ENCODE results near the gene PLBD1. TPM values are rescaled to one million over a fixed set of nuclear protein-coding genes. Genes with fewer than 3 reads are reported as not detected.

PLBD1 gene
- total RNA-seq, 1 donor from 2014 or later, result 48.1 TPM

DNA sequence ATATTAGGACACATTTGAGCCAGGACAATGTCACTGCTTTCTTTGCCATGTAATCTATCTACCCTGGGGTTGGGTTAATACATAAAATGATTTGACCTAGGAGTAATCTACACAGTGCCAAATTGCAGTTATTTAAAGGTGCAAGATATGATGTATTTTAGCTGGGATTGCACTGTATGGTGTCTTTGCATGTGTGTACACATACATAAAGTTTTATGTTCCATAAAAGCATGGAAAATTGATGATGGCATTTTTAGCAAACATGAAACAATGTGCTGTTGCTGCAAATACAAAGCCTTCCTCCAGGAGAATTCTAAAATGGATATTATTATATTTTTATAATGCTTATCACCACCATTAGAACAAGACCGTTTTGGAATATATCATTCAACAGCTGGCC lies 24.0 kb upstream of the PLBD1 start:
- H3K27me3 Mint-ChIP-seq (ENCODE audit: low read depth), result no peaks in the 10 kb centered on the region
- TF ChIP-seq, protein P1, sequence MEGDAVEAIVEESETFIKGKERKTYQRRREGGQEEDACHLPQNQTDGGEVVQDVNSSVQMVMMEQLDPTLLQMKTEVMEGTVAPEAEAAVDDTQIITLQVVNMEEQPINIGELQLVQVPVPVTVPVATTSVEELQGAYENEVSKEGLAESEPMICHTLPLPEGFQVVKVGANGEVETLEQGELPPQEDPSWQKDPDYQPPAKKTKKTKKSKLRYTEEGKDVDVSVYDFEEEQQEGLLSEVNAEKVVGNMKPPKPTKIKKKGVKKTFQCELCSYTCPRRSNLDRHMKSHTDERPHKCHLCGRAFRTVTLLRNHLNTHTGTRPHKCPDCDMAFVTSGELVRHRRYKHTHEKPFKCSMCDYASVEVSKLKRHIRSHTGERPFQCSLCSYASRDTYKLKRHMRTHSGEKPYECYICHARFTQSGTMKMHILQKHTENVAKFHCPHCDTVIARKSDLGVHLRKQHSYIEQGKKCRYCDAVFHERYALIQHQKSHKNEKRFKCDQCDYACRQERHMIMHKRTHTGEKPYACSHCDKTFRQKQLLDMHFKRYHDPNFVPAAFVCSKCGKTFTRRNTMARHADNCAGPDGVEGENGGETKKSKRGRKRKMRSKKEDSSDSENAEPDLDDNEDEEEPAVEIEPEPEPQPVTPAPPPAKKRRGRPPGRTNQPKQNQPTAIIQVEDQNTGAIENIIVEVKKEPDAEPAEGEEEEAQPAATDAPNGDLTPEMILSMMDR (IDR thresholded peaks at IDR 0.05; ENCODE audit: unreplicated experiment), result no peak
- no peaks in the 10 kb centered on the region for H3K4me1 Mint-ChIP-seq
- H3K9me3 Mint-ChIP-seq, result peaks cover 18% of the 10 kb centered on the region
- DNase-seq (ENCODE audit: low spot score in 2 of 2, unreplicated experiment in 2 of 2), result no peak
- no peak overlapping the region for H3K4me3 Mint-ChIP-seq
- peaks cover 4% of the 10 kb centered on the region for H3K36me3 Mint-ChIP-seq
- no peak overlapping the region for H3K27ac Mint-ChIP-seq

DNA sequence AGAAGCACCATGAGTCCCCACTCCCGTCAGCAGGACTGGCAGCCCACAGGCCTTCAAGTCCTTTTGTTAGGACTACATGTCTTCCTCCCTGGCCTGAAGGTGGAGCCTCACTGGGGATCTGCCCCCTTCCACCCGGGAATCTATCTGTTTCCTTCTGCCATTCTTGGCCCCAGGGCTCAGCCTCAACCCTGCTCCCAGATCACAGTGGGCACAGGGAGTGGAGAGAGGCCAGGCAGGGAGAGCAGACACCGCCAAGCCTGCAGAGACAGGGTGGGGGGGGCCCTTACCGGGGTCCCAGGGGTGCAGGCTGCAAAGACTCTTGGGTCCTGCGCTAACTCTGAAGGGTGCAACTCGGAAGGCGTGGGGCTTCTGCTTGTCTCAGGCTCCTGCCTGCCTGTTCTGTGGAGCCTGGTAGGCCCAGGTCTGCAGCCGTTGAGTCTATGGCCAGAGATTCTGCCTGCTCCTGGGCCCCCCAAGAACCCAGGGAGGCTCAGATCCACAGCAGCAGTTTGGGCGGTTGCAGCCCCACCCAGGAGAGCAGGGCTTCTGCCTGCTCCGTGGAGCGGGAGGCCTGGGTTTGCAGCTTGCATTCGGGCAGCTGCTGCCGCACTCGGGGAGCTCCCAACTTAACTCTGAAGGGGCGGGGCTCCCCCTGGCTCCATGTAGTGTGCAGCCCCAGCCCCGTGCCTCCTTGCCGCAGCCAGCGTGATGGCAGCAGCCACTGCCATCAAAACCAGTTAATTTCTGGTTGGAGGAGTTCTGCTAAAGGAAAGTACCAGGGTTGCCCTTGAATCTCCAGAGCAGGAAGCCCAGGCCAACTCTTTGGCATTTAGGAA lies 21.7 kb upstream of the PLBD1 start:
- Mint-ChIP-seq H3K4me1 (no peaks in the 10 kb centered on the region), H3K36me3 (peaks cover 4% of the 10 kb centered on the region), H3K4me3 (no peak overlapping the region), H3K9me3 (no peaks in the 10 kb centered on the region), H3K27ac (no peak overlapping the region), H3K27me3 (ENCODE audit: low read depth) (no peaks in the 10 kb centered on the region)
- DNase-seq (ENCODE audit: low spot score in 2 of 2, unreplicated experiment in 2 of 2), result no peak
- TF ChIP-seq, protein P1 (IDR thresholded peaks at IDR 0.05; ENCODE audit: unreplicated experiment), result no peak

GRCh38 chr12:14588571-14588970 lies 20.9 kb upstream of the PLBD1 start:
- Mint-ChIP-seq H3K27me3 (ENCODE audit: low read depth) (no peaks in the 10 kb centered on the region), H3K36me3 (no peaks in the 10 kb centered on the region), H3K4me1 (no peaks in the 10 kb centered on the region), H3K9me3 (no peaks in the 10 kb centered on the region), H3K4me3 (no peak overlapping the region), H3K27ac (no peak overlapping the region)
- TF ChIP-seq, protein P1 (IDR thresholded peaks at IDR 0.05; ENCODE audit: unreplicated experiment), result no peak
- no peak for DNase-seq (ENCODE audit: low spot score in 2 of 2, unreplicated experiment in 2 of 2)

- Mint-ChIP-seq H3K36me3 (peaks cover 4% of the 10 kb centered on the region), H3K27ac (no peak overlapping the region)
These were observed 11.0 kb upstream of the PLBD1 start for GRCh38 chr12:14578646-14579045.

GRCh38 chr12:14577344-14577743 lies 9.7 kb upstream of the PLBD1 start:
- Mint-ChIP-seq H3K27me3 (ENCODE audit: low read depth) (no peaks in the 10 kb centered on the region), H3K9me3 (no peaks in the 10 kb centered on the region), H3K4me3 (no peak overlapping the region), H3K36me3 (no peaks in the 10 kb centered on the region), H3K4me1 (peaks cover 9% of the 10 kb centered on the region), H3K27ac (no peak overlapping the region)
- DNase-seq (ENCODE audit: low spot score in 2 of 2, unreplicated experiment in 2 of 2), result no peak
- TF ChIP-seq, protein P1 (IDR thresholded peaks at IDR 0.05; ENCODE audit: unreplicated experiment), result no peak

More at GRCh38 chr12:14578646-14579045, 11.0 kb upstream of the PLBD1 start:
- peaks cover 6% of the 10 kb centered on the region for H3K9me3 Mint-ChIP-seq
- H3K4me3 Mint-ChIP-seq, result no peak overlapping the region
- peaks cover 9% of the 10 kb centered on the region for H3K4me1 Mint-ChIP-seq
- DNase-seq (ENCODE audit: low spot score in 2 of 2, unreplicated experiment in 2 of 2), result no peak
- TF ChIP-seq, protein P1 (IDR thresholded peaks at IDR 0.05; ENCODE audit: unreplicated experiment), result no peak
- no peaks in the 10 kb centered on the region for H3K27me3 Mint-ChIP-seq (ENCODE audit: low read depth)

Data from mesothelial cell of epicardium (in vitro differentiated cells).